ENCODE results near the gene IQSEC3.

IQSEC3 gene

DNA sequence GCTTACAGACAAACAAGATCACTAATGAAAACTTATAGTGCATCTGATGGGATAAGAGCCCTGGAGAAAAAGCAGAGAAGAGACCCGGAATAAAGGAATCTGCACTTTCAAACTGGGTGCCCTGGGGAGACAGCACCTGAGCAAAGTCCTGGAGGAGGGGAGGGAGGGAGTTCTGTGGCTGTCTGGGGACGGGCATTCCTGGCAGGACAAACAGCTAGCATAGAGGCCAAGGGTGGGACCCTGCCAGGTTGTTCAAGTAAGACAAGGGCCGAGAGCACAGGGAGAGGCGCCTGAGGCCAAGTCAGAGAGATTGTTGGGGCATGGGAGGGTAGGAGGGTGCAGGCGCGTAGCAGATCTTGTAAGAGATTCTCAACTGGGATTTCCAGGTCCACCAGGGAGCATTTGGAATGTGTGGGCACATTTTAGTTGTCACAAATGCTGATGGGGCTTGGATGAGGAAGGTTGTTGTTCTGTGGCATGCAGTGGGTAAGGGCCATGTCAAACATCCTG lies 14.2 kb downstream of the IQSEC3 start:
- no peak for DNase-seq

DNA sequence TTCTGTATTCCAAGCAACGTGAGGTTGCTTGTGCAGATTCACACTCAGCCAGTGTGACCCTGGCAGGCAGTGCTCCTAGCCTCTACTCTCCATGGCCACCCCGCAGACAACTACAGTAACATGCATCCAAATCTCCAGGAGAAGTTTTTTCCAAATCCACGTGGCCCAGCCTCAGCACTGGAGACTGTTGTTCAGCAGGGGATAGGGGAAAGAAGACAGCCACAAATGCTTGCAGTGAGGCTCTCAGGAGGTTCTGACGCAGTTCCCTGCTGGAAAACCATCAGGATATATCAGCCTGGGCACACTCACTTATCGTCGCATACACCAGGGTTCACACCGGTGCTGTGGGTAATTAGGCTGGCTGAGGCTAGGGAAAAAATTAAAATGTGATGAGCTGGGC lies 16.2 kb downstream of the IQSEC3 start:
- no peak for DNase-seq

DNA sequence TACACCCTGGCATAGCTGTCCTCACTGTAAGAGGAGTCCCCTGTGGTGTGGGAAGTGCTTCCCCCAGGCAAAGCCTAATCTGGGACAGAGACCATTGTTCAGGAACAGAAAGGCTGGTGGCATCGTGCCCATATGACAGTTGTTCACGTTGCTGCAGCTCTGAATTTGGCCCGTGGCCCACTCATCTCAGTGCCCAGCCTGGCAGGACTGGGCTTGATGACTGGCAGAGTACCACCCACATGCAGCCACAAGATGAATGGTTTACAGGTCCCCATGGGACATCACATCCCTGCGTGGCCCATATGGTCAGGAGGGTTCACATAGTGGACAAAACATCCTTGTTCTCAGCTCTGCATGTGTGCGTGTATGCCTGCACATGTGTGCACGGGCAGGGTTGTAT lies 17.5 kb downstream of the IQSEC3 start:
- no peak for DNase-seq

DNA sequence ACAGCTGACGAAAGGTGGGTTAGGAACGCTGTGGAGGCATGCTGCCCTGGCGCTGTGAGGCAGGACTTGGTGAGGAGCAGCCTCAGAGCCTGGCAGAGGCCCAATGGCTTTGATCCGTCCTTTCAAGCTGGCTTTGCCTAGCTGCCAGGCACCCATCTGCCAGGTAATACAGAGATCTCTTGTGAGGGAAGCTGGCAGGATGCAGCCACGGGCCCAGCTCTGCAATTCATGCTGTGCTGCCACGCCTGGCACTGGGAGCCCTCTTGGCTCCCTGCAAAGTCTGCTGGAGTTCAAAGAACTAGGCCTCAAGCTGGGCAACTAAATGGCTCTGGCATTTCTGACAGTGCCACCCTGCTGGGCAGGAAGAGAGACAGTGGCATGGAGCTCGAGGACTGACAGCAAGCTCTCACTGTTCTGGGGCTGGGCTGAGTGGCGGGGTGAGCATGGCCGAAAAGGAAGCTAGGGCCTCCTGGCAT lies 18.7 kb downstream of the IQSEC3 start:
- DNase-seq, result no peak

DNA sequence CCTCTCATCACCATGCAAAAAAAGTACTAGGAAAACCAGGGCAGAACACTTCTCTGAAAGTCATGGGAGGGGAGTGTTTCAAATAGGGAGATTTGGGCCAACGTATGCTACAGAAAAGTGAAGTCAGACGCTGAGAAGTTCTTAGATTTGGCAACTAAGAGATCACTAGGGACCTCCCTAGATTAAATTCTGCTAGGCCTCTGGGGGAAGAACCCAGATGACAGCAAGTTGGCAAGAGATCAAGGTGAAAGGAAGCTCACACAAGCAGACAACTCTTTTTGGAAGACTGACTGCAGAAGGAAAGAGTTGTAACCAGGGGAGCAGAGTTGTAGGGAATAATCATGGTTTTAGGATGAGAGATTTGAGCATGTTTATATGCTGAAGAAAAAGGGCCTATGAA lies 20.7 kb downstream of the IQSEC3 start:
- no peak for DNase-seq

DNA sequence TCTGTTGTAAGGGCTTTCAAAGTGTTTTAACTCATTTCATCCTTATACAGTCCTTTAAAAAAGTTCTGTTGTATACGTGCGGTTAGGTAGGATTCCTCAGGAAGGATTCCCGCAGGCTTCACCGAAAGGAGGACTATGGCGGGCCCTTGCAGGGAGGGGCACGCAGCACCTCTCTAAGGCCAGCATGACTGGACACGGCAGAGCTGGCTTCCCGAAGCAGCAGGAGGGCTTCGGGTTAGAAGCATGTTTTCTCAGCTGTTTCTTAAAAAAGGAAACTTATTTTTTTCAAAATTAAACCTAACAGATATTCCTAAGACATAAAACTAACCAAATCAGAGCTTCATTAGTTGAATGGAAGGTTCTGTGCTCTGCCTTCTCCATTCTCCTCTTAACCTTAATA lies 21.3 kb downstream of the IQSEC3 start:
- no peak for DNase-seq

DNA sequence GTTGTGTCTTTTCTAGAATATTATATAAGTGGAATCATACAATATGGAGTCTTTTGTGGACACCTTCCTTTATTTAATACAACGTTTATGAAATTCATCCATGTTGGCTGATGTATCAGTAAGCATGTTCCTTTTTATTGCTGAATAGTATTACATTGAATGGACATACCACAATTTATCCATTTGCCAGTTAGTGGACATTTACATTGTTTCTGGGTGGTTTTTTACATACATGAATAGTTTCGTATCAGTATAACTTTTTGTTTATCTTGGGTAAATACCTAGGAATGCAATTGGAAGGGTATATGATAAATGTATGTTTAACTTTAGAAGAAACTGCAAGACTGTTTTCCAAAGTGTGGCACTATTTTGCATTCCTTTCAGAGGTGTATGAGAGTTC lies 23.1 kb downstream of the IQSEC3 start:
- DNase-seq, result no peak

DNA sequence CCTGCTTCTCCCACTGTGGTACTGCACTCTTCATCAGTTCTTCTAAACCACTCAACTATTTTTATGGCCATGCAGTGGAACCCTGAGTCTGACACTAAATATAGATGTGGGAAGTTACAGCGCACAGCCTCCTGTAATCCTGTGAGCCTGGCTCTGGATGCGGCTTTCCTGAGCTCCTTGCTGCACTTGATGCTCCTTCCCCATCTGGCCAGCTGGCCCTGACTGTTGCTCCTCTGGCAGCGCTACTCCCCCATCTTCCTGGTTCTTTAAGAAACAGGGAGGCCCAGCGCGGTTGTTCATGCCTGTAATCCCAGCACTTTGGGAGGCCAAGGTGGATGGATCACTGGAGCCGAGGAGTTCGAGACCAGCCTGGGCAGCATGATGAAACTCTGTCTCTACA lies 24.6 kb downstream of the IQSEC3 start:
- no peak for DNase-seq

DNA sequence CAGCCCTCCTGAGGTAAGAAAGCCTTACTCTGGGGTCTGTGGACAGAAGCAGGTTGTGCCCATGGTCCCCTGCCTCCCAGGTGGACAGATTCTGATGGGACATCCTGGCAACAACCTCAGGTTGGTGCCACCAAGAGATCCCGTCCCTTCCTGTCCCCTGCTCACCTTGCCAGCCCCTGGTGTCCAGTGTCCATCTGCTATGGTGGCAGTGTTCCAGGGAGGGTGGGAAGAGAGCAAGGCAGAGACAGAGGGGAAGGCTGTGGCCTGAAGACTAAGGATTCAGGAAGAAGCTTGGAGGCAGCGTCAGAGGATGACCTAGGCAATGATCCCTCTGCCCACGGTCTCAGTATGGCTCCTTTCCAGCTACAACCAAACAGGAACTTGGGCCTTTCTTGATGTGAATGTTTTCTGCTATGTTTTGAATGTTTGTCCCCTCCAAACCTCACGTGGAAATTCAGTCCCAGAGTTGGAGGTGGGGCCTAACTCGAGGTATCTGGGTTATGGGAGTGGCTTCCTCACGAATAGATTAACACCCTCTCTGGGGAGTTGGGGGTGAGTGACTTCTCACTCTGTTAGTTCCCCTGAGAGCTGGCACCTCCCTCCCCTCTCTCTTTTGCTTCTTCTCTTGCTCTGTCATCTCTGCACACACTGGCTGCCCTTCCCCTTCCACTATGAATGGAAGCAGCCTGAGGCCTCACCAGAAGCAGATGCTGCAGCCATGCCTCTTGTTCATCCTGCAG lies 26.9 kb downstream of the IQSEC3 start:
- DNase-seq, result no peak

DNA sequence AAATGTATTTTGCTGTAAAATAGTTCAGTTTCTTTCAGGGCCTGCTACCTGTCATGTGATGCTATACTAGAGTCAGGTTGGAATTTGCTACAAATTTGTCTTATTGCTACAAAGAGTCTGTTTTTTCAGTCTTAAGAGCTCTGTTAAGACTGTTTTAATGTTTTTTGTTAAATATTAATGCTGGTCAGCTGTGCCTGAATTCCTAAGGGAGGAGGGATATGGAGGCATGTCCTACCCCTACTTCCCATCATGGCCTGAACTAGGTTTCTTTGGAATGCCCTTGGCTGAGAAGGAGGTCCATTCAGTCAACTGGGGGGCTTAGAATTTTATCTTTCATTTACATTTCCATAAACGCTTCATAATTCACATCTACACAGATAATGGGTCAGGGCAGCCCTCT lies 30.0 kb downstream of the IQSEC3 start:
- DNase-seq, result no peak

DNA sequence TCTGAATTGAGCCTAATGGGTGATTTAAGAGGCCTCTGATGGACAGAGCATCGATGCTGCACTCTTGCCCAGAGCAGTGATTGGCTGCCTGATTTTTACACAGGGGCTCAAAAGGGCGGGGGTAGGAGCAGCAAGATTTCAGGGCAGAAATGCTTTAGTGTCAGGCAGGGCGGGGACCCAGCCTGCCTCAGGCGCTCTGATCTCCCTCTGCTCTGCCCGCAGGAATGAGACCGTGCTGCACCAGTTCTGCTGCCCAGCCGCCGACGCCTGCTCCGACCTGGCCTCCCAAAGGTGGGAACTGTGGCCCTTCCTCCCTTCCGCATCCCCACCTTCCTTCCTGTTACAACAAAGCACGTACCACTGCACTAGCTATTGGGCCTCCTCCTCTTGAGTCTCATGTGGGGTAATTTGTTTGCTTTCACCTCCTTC lies 32.4 kb downstream of the IQSEC3 start:
- no peak for DNase-seq

DNA sequence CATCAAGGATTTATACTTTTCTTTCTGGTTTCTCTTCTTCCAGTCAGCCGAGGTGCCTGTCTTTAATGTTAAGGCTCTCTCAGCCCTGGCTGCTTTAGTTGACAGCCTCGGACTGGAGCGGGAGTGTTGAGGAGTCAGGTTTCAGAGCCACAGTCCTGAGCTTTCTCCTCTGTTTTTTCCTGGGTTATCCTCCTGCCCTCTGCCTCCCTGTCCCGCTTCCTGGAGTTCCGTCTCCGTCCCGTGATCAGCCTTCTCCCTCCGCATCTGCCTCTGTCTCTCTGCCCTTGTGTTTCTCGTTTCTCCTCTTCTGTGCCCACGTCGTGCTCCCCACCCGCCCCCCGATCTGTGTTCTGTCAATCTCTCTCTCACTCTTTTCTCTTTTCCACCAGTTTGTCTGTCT lies 33.0 kb downstream of the IQSEC3 start:
- no peak for DNase-seq

DNA sequence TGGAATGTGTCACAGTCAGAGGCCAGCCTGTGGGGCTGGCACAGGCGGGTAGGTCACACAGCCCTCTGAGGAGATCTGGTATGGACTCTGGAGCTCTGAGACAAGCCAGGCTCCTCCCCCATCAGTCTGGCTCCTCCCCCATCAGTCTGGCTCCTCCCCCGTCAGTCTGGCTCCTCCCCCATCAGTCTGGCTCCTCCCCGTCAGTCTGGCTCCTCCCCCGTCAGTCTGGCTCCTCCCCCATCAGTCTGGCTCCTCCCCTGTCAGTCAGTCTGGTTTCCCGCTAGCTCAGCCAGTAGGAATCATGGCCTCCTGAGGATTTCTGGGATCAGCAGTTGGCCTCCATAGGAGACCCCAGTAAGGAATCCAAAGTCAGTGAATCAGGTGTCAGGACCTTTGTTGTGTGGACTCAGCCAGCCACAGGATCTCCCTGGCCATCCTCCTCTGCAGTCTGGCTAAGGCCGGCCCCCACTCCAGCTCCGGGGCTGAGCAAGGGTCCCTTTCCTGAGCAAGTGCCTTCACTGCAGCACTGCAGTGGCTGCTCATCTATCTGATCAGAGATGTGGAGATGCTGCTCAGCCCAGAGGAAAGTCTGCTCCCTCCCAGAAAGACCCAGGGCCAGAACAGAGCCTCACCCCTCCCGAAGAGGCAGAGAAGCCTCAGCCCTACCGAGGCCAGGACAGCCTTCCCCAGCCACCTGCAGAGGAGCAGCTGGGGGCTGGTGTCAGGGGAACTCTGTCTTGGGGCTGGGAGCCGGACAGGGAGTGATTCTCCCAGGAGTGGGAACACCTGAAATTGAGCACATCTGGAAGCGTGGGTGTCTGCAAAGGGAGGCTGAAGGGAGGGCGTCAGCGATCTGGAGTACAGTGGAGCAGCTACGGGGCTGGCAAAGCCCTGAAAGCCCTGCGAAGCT lies 35.7 kb downstream of the IQSEC3 start:
- DNase-seq, result no peak

DNA sequence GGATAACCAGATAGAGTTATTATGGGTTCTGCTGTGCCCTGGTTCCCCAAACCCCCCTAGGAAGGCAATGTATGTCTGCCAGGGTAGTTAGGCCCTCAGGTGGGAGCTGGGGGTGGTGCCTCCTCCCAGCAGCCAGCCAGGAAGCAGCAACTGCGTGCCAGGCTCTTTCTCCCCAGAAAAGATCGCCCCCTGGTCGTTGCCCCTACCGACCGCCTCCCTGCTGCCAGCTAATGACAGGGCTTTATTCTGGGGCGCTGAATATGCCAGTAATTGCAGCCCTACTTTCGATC lies 36.3 kb downstream of the IQSEC3 start:
- DNase-seq, result no peak

DNA sequence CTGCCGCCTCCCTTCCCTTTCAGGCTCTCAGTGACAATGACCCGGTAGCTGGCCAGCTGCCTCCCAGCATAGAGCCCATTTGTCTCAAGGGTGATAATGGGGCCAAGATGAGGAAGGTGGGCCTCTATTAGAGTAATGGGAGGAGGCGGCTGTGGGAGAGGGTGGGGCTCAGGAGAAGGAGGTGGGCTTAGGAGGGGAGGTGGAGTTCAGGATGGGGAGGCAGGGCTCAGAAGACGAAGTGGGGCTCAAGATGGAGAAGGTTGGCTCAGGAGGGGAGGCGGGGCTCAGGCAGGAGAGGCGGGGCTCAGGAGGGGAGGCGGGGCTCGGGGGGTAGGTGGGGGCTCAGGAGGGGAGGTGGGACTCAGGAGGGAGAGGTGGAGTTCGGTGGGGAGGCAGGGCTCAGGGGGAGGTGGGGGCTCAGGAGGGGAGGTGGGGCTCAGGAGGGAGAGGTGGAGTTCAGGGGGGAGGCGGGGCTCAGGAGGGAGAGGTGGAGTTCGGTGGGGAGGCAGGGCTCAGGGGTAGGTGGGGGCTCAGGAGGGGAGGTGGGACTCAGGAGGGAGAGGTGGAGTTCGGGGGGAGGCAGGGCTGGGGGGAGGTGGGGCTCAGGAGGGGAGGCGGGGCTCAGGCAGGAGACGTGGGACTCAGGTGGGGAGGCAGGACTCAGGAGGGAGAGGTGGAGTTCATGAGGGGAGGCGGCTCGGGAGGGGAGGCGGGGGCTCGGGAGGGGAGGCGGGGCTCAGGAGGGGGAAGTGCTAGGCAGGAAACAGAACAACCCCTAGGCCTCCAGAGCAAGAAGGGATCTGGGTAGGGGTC lies 36.8 kb downstream of the IQSEC3 start:
- DNase-seq, result no peak

DNA sequence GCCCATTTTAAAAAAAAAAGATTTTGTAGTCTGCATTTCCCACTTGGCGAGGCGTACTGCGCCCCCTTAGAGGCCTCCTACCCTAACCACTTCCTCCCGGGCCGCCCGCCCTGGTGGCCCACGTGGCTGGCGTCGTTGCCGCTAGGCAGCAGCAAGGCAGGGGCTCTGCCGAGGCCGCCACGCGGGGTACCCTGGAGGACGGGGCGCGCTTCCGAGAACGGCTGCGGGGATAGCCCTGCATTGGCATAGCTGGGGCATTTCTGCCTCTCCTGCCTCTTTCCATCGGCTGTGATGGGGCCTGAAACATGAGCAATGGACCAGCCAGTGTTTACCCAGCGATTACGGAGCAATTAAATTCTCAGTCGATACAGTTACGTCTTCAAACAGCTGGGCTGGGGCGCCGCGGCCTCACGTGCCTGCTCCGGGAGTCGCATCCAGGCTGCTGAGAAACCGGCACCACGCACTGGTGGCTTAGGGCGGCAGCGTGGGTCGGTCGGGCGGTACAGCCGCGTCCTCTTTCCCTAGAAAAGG lies 38.0 kb downstream of the IQSEC3 start:
- DNase-seq, result no peak

DNA sequence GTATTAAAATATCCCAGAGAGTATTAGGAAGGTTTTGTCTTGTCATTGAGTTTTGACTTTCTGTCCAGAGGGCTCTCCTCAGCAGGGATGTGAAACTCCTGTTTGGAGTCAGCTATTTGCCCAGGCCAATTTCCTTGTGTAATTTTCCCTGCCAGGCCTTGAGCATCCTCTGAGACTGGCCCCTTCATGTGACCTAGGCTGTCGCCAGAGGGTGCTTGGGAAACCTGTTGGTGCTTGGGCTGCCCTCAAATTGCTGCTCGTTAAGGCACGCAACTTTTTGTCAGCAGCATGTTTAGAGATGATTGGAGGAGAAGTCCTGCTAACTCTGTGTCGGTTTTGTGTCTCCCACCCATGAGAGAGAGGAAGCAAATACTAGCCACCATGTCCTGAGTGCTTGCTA lies 39.1 kb downstream of the IQSEC3 start:
- DNase-seq, result no peak

DNA sequence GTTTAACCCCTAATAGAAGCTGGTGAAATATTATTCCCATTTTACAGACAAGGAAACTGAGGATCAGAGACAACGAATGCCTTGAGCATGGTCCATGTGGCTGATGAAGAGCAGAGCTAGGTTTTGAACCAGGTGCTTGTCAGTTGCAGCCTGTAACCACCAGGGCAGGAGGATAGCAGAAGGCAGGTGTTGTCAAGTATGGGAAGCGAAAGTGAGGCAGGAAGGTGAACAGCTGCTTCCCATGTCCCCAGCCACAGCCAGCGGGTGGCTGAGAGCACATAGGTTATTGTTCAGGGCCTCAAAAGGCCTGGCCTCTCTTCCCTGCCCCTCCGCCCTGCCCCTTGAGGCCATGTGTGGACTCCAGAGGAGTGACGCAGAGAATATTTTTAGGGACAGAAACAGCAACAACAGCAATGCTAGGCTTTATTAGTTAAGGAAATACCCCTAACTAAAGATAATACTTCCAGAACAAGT lies 39.6 kb downstream of the IQSEC3 start:
- no peak for DNase-seq

DNA sequence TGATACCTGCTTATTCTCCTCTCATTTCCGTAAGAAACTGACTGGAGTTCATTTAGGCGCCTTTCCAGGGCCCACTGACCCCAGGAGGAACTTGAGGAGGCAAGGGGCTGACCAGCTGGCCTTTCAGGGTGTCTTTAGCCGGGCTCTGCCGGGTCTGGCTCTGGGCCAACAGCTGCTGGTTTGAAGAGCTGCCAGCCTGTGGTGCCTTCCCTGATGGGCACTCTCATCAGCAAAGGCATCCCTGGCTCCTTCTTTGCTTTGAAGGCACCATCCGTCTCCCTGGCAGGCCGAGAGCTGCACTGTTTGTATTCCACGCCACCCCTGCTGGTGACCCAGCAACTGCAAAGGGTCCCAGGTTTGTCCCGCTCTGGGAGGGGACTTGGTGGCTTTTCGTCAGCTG lies 42.0 kb downstream of the IQSEC3 start:
- DNase-seq, result no peak

DNA sequence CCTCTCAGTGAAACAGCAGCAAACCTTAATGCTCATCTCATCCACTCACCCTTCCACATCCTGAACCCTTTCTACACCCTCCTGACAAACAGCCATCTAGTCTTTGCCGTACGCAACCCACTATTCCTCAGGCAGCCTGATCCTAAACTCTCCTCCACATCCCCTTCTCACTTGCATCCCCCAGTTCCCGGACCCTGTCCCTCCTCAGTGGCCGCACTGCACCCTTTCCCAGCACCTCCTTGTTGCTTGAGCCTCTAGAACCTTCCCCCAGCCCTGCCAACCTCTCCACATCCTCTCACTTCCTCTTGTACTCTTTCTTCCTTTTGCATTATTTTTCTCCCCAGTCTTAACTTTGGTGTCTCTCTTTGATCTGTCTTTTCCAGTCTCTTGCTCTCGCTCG lies 42.9 kb downstream of the IQSEC3 start:
- DNase-seq, result no peak

DNA sequence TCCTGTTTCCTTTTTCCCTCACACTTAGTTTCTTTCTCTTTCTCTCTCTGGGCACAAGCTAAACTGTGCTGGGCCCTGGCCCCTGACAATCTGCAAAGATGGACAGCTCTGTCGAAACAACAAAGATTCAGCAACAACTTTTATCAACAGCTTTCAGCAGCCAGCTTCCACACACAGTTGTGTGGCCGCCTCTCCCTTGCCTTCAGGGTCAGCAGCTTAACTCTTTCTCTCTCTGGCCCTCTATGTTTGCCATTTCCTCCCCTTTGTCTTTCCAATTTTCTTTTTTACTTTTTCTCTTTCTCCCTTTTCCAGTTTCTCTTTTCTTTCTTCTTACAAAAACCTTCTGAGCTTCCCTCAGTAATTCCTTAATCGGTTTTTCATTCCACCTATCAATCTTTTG lies 43.3 kb downstream of the IQSEC3 start:
- DNase-seq, result no peak

DNA sequence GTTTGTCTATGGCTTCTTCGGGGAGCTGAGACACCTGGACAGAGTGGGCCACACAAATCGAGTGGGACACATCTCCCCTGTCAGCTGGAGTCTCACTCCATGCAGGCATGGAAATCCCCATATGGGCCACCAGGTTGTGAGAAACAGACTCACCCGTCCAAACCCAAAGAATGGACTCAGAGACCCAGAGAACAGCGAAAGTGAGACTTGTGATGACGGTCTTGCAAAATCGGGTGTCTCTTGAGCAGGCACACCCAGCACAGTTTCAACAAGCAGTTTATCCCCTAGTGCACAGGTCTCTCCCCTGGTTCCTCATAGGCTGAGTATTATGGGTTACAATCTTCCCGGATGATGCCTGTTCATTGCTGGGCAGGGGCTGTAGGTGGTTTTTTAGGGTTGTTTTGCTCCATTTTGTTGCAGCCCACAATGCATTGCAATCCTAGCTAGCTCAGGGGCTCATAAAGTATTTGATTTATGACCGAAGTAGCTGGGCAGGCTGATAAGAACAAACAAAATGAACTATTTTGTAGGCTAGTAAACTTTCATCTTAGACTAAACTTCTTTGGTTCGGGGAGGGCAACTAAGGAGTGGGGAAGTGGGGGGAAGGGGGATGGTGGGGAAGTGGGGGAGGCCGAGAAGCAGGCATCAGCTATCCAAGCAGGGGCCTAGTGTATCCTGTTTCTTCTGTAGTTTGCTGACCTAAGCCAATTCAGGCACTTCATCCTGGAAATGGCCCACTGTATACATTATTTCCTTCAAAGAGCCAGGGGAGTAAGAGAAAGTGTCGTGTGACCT lies 45.3 kb downstream of the IQSEC3 start:
- DNase-seq, result no peak

Measured in NCI-H226 (cell line).